NT2/D1 (cell line): ENCODE data around the gene EEFSEC.

Experiments used
- DNase-seq: peaks from one replicate; pipeline ENCODE4 v3.0.0-alpha.2; 2011; ENCODE audit warnings: low read depth, low spot score
- H3K27me3 ChIP-seq: 2 replicates; pipeline ENCODE4 v1.6.0; 2011; ENCODE audit warnings: mild to moderate bottlenecking; ENCODE audit not compliant: insufficient read length, insufficient read depth
- H3K36me3 ChIP-seq: 2 replicates; pipeline ENCODE4 v1.6.1; 2011; ENCODE audit warnings: mild to moderate bottlenecking, low read length, mixed read lengths; ENCODE audit not compliant: insufficient read depth, insufficient read length
- H3K4me1 ChIP-seq: 2 replicates; pipeline ENCODE4 v1.5.1; 2011; ENCODE audit not compliant: insufficient read depth, insufficient read length
- H3K4me3 ChIP-seq: 2 replicates; pipeline ENCODE4 v1.5.1; 2011; ENCODE audit warnings: low read depth; ENCODE audit not compliant: insufficient read length
- H3K9ac ChIP-seq: 2 replicates; pipeline ENCODE4 v1.6.0; 2011; ENCODE audit warnings: low read depth; ENCODE audit not compliant: insufficient read length
- H3K9me3 ChIP-seq: 2 replicates; pipeline ENCODE4 v1.5.1; 2011; ENCODE audit warnings: mild to moderate bottlenecking, low read length; ENCODE audit not compliant: insufficient read depth
- SUZ12 ChIP-seq: IDR thresholded peaks from 2 replicates; pipeline ENCODE4 v1.6.1; 2011; ENCODE audit not compliant: insufficient read length, insufficient read depth; ENCODE audit errors: extremely low read depth
- YY1 ChIP-seq: IDR thresholded peaks from 2 replicates; pipeline ENCODE4 v1.6.1; 2011; ENCODE audit not compliant: insufficient read length, insufficient read depth
- ZNF274 ChIP-seq: IDR thresholded peaks from 2 replicates; pipeline ENCODE4 v1.6.1; 2011; ENCODE audit warnings: mild to moderate bottlenecking, low read depth, low read length

The EEFSEC gene

GRCh38 chr3:128170866-128171516 is 17.7 kb downstream of the EEFSEC start:
- Histone ChIP-seq H3K9ac (no peak overlapping the region), H3K27me3 (no peaks in the 10 kb centered on the region), H3K36me3 (peaks cover 2% of the 10 kb centered on the region), H3K9me3 (no peaks in the 10 kb centered on the region), H3K4me1 (peaks cover 24% of the 10 kb centered on the region), H3K4me3 (no peak overlapping the region)
- no peak for TF ChIP-seq ZNF274
- no peak for TF ChIP-seq YY1
- no peak for TF ChIP-seq SUZ12
- DNase-seq: peak; percentile 55

GRCh38 chr3:128173200-128173599 is 19.9 kb downstream of the EEFSEC start:
- Histone ChIP-seq H3K9ac (no peak overlapping the region), H3K36me3 (no peaks in the 10 kb centered on the region), H3K4me3 (no peak overlapping the region), H3K4me1 (peaks cover 18% of the 10 kb centered on the region), H3K27me3 (no peaks in the 10 kb centered on the region), H3K9me3 (no peaks in the 10 kb centered on the region)
- no peak for DNase-seq
- no peak for TF ChIP-seq SUZ12
- TF ChIP-seq YY1: no peak
- TF ChIP-seq ZNF274: no peak

GRCh38 chr3:128173849-128174248 is 20.6 kb downstream of the EEFSEC start:
- no peak for DNase-seq
- no peak overlapping the region for H3K9ac ChIP-seq
- H3K27me3 ChIP-seq: no peaks in the 10 kb centered on the region
- no peaks in the 10 kb centered on the region for H3K36me3 ChIP-seq
- TF ChIP-seq SUZ12 (no peak), YY1 (no peak), ZNF274 (no peak)
- H3K4me1 ChIP-seq: peaks cover 14% of the 10 kb centered on the region
- H3K9me3 ChIP-seq: no peaks in the 10 kb centered on the region
- no peak overlapping the region for H3K4me3 ChIP-seq

GRCh38 chr3:128174675-128175590 is 21.7 kb downstream of the EEFSEC start:
- Histone ChIP-seq H3K9ac (no peak overlapping the region), H3K4me1 (peaks cover 11% of the 10 kb centered on the region), H3K36me3 (no peaks in the 10 kb centered on the region), H3K27me3 (no peaks in the 10 kb centered on the region), H3K4me3 (no peak overlapping the region), H3K9me3 (no peaks in the 10 kb centered on the region)
- DNase-seq: no peak
- TF ChIP-seq SUZ12 (no peak), ZNF274 (no peak), YY1 (no peak)

GRCh38 chr3:128175768-128176167 is 22.5 kb downstream of the EEFSEC start:
- Histone ChIP-seq H3K4me1 (peaks cover 11% of the 10 kb centered on the region), H3K36me3 (no peaks in the 10 kb centered on the region), H3K9me3 (no peaks in the 10 kb centered on the region), H3K9ac (no peak overlapping the region), H3K4me3 (no peak overlapping the region), H3K27me3 (no peaks in the 10 kb centered on the region)
- no peak for DNase-seq
- TF ChIP-seq ZNF274: no peak
- TF ChIP-seq SUZ12: no peak
- no peak for TF ChIP-seq YY1

GRCh38 chr3:128176276-128176833 is 23.1 kb downstream of the EEFSEC start:
- TF ChIP-seq ZNF274 (no peak), SUZ12 (no peak), YY1 (no peak)
- Histone ChIP-seq H3K4me1 (peaks cover 11% of the 10 kb centered on the region), H3K27me3 (no peaks in the 10 kb centered on the region), H3K36me3 (no peaks in the 10 kb centered on the region), H3K9ac (no peak overlapping the region), H3K9me3 (no peaks in the 10 kb centered on the region), H3K4me3 (no peak overlapping the region)
- DNase-seq: no peak

- peaks cover 11% of the 10 kb centered on the region for H3K4me1 ChIP-seq
Measured at GRCh38 chr3:128177865-128178264, 24.6 kb downstream of the EEFSEC start.

More at GRCh38 chr3:128177865-128178264, 24.6 kb downstream of the EEFSEC start:
- H3K27me3 ChIP-seq: no peaks in the 10 kb centered on the region
- H3K4me3 ChIP-seq: no peak overlapping the region
- TF ChIP-seq YY1: no peak
- no peak for TF ChIP-seq SUZ12
- no peak for TF ChIP-seq ZNF274
- no peaks in the 10 kb centered on the region for H3K9me3 ChIP-seq
- DNase-seq: no peak
- no peaks in the 10 kb centered on the region for H3K36me3 ChIP-seq
- H3K9ac ChIP-seq: no peak overlapping the region
